Activated CD4-positive, CD25-positive, alpha-beta regulatory T cell treated with anti-CD3 and anti-CD28 coated beads, Interleukin-2, amount 50 U/mL, for 72 hours (primary cell): ENCODE results near the gene ZNFX1.
"Not testable (repeated sequence)": the region's sequence is repeated elsewhere in the genome, so short reads cannot be mapped to it uniquely, and the experiment has no call there.

Source experiments
- DNase-seq: peaks from one replicate; pipeline ENCODE4 v3.0.0; 2021

ZNFX1 gene

DNA sequence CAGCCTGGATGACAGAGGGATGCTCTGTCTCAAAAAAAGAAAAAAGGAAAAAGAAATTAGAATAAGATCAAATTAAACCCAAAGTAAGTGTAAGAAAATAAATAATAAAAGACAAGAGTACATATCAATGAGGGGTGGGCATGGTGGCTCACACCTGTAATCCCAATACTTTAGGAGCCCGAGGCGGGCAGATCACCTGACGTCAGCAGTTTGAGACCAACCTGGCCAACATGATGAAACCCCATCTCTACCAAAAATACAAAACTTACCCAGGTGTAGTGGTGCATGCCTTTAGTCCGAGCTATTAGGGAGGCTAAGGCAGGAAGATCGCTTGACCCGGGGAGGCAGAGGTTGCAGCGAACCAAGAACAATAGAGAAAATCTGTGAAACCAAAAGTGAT is 74.8 kb downstream of the ZNFX1 start:
- no peak for DNase-seq

DNA sequence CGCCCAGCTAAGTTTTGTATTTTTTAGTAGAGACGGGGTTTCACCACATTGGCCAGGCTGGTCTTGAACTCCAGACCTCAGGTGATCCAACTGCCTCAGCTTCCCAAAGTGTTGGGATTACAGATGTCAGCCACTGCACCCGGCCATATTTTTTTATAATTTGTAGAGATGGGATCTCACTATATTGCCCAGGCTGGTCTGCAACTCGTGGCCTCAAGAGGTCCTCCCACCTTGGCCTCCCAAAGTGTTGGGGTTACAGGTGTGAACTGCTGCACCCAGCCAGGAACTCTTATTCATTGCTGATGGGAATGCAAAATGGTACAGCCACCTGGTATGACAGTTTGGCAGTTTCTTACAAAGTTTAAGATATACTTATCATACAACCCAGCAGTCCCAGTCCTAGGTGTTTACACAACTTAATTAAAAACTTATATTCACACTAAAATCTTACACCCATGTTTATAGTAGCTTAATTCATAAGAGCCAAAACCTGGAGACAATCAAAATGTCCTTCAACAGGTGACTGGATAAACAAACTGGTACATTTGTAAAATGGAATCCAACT is 78.0 kb downstream of the ZNFX1 start:
- no peak for DNase-seq

- DNase-seq: not testable (repeated sequence)
Measured at GRCh38 chr20:49192944-49193518, 84.8 kb downstream of the ZNFX1 start.
